Parathyroid adenoma (tissue), 2 donors: ENCODE measurements around the gene TMUB1.

Experiments
- H2AFZ ChIP-seq: fragments of 300-600 bp; sonication (generic); one replicate; pipeline ENCODE4 v1.7.0; 2017; ENCODE audit warnings: antibody characterized with exemption, mild to moderate bottlenecking
- H3K27ac ChIP-seq: fragments of 300-600 bp; sonication (generic); one replicate; pipeline ENCODE4 v1.7.0; 2017
- H3K27me3 ChIP-seq: fragments of 300-600 bp; sonication (generic); one replicate; pipeline ENCODE4 v1.7.0; 2017; ENCODE audit warnings: low read length; ENCODE audit not compliant: control insufficient read depth, insufficient read depth
- H3K36me3 ChIP-seq: fragments of 300-600 bp; sonication (generic); one replicate; pipeline ENCODE4 v1.7.0; 2017; ENCODE audit warnings: low read length; ENCODE audit not compliant: control insufficient read depth, insufficient read depth
- H3K4me1 ChIP-seq: fragments of 300-600 bp; sonication (generic); one replicate; pipeline ENCODE4 v1.7.0; 2017; ENCODE audit warnings: control low read depth
- H3K4me2 ChIP-seq: fragments of 300-600 bp; sonication (generic); one replicate; pipeline ENCODE4 v1.7.0; 2017; ENCODE audit warnings: low read length
- H3K4me3 ChIP-seq: fragments of 300-600 bp; sonication (generic); one replicate; pipeline ENCODE4 v1.7.0; 2017; ENCODE audit warnings: low read depth, low read length
- H3K79me2 ChIP-seq: fragments of 300-600 bp; sonication (generic); one replicate; pipeline ENCODE4 v1.7.0; 2017; ENCODE audit warnings: control low read depth
- H3K9ac ChIP-seq: fragments of 300-600 bp; sonication (generic); one replicate; pipeline ENCODE4 v1.7.0; 2017; ENCODE audit warnings: mild to moderate bottlenecking
- H3K9me3 ChIP-seq: fragments of 300-600 bp; sonication (generic); one replicate; pipeline ENCODE4 v1.7.0; 2017; ENCODE audit warnings: low read length; ENCODE audit not compliant: control insufficient read depth
- TF ChIP-seq, protein P1 (sequence below): fragments of 300-600 bp; sonication (generic); IDR thresholded peaks from one replicate; pipeline ENCODE4 v1.7.0; 2017; ENCODE audit warnings: antibody characterized with exemption, mild to moderate bottlenecking
- donor health status: primary hyperparathyroidism.

The TMUB1 gene

DNA sequence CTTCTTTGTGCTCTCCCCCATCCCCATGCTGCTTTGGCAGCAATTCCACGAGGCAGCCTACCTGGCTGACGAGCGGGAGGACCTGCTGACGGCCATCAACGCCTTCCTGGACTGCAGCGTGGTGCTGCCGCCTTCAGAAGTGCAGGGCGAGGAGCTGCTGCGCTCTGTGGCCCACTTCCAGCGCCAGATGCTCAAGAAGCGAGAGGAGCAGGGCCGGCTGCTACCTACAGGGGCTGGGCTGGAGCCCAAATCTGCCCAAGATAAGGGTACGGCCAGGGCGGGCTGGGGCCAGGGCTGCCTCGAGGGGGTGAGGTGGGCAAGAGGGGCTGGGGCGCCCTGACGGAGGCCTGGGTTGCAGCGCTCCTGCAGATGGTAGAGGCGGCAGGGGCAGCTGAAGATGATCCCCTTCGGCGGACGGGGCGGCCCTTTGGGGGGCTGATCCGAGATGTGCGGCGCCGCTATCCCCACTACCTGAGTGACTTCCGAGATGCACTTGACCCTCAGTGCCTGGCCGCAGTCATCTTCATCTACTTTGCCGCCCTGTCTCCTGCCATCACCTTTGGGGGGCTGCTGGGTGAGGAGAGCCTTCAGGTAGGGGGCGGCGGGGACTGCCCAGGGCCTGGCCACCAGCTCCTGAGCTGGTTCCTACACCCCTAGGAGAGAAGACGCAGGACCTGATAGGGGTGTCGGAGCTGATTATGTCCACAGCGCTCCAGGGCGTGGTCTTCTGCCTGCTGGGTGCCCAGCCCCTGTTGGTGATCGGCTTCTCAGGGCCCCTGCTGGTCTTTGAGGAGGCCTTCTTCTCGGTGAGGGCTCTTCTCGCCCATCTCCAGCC lies 12.0 kb downstream of the TMUB1 start:
- Histone ChIP-seq H3K27me3 (no peaks in the 10 kb centered on the region), H2AFZ (no peak overlapping the region), H3K27ac (no peak overlapping the region), H3K9me3 (no peaks in the 10 kb centered on the region), H3K36me3 (no peaks in the 10 kb centered on the region), H3K9ac (no peak overlapping the region), H3K4me3 (no peak overlapping the region), H3K4me2 (no peak overlapping the region), H3K4me1 (peaks cover 18% of the 10 kb centered on the region), H3K79me2 (peaks cover 3% of the 10 kb centered on the region)
- TF ChIP-seq, protein P1, sequence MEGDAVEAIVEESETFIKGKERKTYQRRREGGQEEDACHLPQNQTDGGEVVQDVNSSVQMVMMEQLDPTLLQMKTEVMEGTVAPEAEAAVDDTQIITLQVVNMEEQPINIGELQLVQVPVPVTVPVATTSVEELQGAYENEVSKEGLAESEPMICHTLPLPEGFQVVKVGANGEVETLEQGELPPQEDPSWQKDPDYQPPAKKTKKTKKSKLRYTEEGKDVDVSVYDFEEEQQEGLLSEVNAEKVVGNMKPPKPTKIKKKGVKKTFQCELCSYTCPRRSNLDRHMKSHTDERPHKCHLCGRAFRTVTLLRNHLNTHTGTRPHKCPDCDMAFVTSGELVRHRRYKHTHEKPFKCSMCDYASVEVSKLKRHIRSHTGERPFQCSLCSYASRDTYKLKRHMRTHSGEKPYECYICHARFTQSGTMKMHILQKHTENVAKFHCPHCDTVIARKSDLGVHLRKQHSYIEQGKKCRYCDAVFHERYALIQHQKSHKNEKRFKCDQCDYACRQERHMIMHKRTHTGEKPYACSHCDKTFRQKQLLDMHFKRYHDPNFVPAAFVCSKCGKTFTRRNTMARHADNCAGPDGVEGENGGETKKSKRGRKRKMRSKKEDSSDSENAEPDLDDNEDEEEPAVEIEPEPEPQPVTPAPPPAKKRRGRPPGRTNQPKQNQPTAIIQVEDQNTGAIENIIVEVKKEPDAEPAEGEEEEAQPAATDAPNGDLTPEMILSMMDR = no peak

DNA sequence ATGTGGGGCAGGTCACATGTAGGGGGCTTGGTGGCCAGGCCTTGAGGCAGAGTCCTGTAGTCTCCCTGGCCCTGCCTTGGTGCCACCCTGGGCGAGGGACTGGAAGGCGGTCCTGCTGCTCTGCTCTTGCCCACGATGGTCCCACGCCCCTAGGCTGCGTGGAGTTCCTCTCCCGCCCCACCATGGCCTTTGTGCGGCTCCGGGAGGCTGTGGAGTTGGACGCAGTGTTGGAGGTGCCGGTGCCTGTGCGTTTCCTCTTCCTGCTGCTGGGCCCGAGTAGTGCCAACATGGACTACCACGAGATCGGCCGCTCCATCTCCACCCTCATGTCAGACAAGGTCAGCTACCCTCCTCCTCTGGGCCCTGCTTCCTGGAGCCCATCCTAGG lies 12.7 kb downstream of the TMUB1 start:
- H3K36me3 ChIP-seq = no peaks in the 10 kb centered on the region

DNA sequence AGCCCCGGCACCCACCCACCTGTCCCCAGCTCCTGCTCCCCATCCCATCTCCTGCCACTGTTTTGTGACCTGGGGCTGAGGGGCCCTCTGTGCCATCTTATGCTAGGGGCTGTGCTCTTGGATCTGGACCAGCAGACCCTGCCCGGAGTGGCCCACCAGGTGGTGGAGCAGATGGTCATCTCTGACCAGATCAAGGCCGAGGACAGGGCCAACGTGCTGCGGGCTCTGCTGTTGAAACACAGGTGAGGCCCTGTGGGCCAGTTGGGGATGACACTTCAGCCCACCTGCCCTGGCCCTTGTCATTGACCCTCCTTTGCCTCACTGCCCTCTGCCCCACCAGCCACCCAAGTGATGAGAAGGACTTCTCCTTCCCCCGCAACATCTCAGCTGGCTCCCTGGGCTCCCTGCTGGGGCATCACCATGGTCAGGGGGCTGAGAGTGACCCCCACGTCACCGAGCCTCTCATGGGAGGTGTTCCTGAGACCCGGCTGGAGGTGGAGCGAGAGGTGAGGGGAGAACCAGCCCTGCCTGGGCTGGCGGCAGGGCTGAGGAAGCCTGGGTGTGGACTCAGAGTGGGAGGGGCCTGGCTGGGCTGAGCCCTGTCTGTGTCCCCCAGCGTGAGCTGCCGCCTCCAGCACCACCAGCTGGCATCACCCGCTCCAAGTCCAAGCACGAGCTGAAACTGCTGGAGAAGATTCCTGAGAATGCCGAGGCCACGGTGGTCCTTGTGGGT lies 13.3 kb downstream of the TMUB1 start:
- no peaks in the 10 kb centered on the region for H3K9me3 ChIP-seq
- no peak overlapping the region for H3K27ac ChIP-seq
- H2AFZ ChIP-seq = no peak overlapping the region
- no peaks in the 10 kb centered on the region for H3K36me3 ChIP-seq
- H3K4me1 ChIP-seq = peaks cover 29% of the 10 kb centered on the region
- H3K79me2 ChIP-seq = peaks cover 3% of the 10 kb centered on the region
- no peak overlapping the region for H3K9ac ChIP-seq
- TF ChIP-seq, protein P1 = no peak
- no peak overlapping the region for H3K4me3 ChIP-seq
- H3K27me3 ChIP-seq = no peaks in the 10 kb centered on the region
- H3K4me2 ChIP-seq = no peak overlapping the region

More for the DNA sequence above, 12.7 kb downstream of the TMUB1 start:
- Histone ChIP-seq H3K27me3 (no peaks in the 10 kb centered on the region), H3K9me3 (no peaks in the 10 kb centered on the region), H3K4me3 (no peak overlapping the region), H3K79me2 (peaks cover 3% of the 10 kb centered on the region), H3K4me2 (no peak overlapping the region), H2AFZ (no peak overlapping the region), H3K4me1 (peaks cover 25% of the 10 kb centered on the region), H3K27ac (no peak overlapping the region), H3K9ac (no peak overlapping the region)
- TF ChIP-seq, protein P1 = no peak

DNA sequence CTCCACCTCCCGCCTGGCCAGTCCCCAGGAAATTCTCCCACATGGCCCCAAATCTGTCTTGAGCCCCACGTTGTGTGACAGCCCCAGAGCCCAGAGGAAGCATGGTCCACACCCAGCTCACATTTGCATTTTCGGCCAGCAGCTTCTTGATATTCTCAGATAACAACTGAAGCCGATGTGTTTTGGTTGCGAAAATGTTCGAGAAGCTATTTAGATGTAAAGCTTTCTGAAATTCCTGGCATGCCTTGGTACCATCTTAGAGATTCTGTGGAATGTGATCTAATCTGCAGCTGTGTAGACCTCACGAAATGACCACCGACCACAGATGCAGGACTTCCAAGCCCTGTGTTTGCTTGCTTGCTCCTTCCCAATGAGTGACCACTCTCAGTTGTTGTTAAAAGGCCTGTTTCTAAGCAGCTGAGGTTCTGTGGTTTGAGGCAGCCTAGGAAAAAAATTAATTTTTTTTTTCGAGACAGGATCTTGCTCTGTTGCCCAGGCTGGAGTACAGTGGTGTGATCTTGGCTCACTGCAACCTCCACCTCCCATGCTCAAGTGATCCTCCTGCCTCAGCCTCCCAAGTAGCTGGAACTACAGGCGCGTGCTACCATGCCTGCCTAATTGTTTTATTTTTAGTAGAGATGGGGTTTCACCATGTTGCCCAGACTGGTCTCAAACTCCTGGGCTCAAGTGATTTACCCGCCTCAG lies 15.1 kb downstream of the TMUB1 start:
- Histone ChIP-seq H3K27me3 (no peaks in the 10 kb centered on the region), H2AFZ (no peak overlapping the region), H3K9me3 (no peaks in the 10 kb centered on the region), H3K4me1 (peaks cover 45% of the 10 kb centered on the region), H3K36me3 (no peaks in the 10 kb centered on the region), H3K27ac (peak overlapping the region; percentile 100), H3K79me2 (peaks cover 3% of the 10 kb centered on the region), H3K4me3 (no peak overlapping the region), H3K4me2 (no peak overlapping the region), H3K9ac (no peak overlapping the region)
- TF ChIP-seq, protein P1 = no peak
